GM18517 (cell line): ENCODE measurements around the gene C1orf198.

Source experiments
- ATAC-seq: cut with Tn5 transposase; IDR thresholded peaks from one replicate; pipeline ENCODE4 v1.9.1; 2021; ENCODE audit warnings: mild to moderate bottlenecking, moderate library complexity; ENCODE audit not compliant: unreplicated experiment

The C1orf198 gene

DNA sequence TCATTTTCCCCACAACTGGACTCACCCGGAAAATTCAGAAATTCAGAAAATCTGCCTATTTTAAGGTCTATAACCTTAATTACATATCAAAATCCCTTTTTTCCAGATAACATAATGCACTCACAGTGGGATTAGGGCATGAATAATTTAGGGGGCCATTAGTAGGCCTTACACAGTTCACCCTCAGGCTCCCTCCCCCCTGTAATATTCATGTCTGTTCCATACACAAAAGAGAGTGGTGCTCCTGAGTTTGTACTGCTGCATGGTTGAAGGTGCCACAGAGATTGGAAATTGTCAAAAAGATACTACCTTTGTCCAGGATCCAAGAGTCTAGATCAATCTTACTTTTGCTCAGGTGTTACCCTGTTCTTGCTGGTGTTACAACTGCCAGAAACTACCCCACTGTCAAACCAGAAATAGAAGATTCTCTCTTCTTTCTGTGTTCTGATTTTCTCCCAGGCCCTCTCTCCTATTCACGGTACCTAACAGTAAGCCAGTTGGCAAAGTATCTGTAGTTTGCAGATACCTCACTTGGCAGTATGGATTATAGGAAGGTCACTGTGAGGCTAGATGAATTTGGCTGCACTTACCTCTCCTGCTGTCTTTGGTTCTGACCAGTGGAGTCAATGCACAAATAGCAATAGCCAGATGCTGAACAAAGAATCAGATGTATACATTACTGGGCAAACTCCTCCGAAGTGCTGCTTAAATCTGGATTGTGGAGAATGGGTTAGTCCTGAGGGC lies 53.2 kb downstream of the C1orf198 start:
- ATAC-seq = no peak

DNA sequence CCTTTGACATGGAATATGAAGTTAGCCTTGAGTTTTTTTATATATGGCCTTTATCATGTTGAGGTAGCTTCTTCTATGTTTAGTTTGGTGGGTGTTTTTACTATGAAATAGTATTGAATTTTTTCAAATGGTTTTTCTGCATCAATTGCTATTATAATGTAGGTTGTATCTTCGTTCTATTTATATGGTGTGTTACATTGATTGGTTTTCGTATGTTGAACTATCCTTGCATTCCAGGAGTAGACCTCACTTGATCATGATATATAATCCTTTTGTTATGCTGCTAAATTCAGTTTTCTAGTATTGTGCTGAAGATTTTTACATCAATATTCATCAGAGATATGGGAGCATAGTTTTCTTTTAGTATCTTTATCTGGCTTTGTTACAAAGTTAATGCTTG lies 55.8 kb downstream of the C1orf198 start:
- ATAC-seq = no peak

DNA sequence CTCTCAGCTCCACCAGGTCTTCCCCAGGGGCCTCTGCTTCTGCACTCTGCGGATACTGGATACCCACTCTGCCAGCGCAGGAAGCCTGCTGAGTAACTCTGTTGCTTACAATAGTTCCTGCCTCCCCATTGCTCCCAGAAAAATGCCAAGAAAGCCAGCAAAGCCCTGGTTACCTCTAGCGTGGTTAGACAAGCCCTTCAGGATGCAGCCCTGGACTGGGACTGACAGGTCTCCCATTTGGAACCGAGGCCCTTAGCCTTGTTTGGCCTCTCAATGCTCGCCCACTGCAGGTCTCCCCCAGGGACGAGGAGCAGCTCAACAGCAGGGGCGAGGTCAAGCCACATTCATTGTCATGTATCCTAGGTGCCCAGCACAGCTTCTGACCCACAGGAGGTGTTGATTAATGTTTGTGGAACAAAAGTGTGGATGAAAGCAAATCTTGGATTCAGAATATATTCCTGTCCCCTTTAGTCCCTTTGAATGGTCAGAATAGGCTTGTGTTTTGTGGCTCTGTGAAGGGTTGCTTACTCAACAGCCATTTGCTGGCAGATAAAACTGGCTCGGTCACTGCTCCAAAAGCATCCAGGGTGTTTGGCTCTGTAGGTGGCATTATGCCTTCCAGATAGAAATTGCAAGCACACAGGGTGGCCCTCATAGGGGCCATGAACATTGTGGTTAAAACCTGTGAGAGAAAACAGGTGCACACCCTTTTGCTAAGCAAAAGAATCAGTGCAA lies 58.9 kb downstream of the C1orf198 start:
- no peak for ATAC-seq

DNA sequence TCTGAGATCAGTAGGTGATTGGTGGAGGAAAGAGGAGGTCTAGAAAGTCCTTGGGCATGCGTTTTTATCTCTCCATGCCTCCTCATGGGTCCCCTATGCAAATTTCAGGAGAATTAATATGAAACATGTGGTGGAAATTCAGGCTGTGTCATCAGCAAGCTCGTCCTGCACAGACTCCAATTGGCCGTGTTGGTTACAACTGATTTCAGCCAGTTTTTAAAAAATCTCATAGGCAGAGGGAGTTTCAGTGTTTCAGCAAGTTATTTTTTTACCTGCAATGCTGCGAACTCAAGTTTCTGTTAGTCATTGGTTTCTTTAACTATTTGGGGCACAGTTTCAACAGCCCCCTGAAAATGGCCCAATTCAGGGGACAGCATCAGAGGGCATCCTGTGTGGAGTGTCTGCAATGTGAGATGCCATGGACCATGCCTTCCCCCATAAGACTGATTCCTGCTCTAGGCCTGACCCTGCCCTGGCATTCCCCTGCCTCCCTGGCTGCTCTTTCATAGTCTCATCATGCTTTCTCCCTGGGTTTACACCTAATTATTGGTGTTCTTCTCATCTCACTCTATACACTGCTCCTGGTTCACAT lies 59.9 kb downstream of the C1orf198 start:
- ATAC-seq = no peak

DNA sequence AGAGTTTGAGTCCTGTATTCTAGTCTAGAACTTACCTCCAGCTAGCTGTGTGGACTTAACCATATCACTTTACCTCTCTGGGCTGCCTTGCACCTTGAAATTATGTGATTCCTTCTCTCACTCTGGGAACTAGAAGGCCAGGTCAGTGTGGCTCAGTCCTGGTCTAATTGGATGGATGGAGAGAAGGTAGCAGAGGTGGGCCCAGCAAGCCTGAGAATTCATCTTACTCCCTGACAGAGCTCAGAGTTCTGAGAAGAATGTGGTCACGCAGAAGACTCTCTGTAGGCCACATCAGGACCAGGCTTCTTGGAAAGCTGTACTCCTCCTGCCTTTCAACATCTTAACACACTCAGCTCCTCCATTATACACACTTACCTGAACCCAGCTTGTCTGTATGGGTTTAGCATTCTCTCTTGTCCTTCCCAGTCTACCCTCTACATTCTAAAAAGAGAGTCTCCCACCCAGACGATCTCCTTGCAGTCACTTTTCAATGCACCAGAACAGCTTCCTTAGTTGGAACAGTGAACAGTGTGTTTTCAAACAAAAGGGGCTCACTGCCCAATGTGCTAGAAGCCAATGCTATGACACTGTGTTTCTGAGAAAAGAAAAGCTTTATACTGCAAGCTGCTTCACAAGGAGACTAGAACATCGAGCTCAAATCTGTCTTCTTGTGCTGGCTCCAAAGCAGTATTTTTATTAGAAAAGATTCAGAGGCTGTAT lies 60.6 kb downstream of the C1orf198 start:
- no peak for ATAC-seq

DNA sequence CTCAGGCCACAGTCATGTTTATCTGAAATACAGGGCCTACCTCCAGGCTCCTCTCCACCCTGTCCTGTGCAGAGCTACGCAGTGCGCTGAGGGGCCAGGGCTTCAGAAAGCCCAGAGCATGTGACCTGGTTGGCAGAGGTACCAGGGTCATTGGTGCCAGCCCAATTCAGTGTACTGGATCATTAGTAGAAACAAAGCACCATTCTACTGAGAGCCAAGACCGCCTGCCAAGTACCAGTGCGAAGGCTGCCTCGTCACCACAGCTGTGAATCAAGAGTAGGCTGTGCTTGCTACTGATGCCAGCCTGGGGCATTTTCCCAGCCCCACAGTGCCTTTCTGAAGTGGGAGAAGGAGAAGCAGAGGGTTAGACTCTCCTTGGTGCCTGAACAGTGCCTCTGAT lies 61.3 kb downstream of the C1orf198 start:
- no peak for ATAC-seq

DNA sequence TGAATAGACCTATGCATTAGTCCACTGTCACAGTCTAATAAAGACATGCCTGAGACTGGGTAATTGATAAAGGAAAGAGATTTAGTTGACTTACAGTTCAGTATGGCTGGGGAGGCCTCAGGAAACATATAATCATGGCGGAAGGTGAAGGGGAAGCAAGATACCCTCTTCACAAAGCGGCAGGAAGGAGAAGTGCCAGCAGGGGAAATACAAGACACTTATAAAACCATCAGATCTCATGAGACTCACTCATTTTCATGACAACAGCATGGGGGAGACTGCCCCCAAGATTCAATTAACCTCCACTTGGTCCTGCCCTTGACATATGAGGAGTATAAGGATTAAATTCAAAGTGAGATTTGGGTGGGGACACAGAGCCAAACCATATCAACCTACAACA lies 61.8 kb downstream of the C1orf198 start:
- no peak for ATAC-seq

DNA sequence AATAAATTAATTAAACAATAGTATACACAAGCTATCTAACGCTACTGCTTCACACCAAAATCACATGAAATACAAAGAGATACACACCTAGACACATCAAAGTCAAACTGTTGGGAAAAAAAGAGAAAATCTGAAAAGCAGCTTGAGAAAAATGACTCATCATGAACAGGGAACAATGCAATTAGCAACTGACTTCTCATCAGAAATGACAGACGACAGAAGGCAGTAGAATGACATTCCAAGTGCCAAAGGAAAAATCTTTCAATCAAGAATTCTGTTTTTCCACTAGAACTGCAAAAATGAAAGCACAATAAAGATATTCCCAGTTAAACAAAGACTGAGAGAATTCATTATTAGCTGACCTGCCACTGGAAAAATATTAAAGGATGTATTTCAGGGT lies 63.9 kb downstream of the C1orf198 start:
- ATAC-seq = no peak

DNA sequence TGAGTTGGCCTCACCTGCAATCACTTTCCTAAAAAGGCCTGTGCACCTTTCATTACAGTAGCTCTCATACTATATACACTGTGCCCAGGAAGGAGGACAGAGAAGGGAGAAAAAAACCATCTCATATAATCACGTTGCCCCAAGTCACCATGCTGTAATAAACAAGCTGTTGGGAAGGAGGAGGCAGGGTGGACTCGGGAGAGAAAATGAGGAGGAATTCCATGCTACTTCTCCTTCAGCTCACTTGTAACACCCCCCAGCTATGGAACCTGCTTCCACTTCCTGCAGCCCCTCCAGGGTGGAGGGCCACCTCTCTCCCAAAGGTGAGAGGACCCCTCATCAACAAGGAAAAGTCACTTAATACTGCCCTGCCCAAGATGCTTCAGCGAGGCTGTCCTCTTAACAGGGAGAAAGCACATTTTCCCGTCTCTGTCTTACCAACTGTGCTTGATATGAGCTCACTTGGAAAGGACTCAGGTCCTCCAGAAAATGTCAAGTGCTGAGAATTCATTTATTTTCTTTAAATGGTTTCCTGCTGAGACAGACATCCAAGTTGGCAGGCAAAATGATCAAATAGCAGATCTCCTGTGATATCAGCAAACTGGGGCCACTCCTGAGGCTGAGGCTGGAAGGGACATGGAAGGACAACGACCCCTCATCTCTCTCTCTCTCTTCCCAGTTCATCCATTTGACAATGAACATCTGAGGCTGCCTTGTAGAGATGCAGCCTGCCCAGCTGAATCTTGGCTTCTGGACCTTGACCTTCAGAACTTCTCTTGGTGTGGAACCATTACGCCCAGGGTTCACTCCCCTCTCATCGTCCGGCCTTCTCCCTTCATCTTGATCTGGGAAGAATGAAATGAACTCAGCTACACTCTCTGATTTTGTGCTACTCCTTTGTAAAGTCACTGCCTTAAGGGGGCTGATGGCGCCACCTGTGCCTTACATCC lies 67.2 kb downstream of the C1orf198 start:
- no peak for ATAC-seq

DNA sequence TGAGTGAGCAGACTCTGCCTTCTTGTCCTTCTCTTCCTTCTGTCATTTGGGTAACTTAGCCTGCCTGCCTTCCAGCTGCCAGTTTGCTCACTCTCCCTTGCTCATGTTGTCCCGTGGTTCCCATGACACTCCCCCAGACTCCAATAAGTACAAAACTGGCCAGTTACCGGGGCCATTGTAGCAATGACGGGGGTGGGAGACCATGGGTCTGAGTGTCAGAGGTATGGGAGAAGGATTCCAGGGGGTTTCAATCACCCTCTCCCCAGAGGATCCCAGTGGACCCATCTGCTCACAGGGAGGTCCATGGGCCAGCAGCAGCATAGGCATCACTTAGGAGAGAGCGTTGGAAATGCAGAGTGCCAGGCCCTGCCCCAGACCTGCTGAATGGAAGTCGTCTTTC lies 69.8 kb downstream of the C1orf198 start:
- no peak for ATAC-seq

DNA sequence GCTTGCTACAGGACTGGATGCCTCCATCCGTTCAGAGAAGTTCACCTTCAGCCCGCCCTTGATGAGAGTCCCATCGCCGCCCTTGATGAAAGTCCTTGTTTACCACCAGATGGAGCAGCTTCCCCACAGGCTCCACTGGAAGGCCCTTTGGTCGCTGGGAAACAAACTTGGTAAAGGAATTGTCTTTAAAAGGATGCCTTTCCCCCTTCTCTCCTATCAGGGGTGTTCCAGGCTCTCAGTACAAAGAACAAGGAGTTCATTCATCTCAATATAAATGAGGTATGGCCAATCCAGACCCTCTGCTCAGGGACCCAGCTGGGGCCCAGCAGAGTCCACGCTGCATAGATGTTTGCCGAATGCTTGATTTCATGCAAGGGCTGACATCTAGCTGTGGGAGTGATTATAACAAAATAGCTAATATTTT lies 70.4 kb downstream of the C1orf198 start:
- no peak for ATAC-seq

DNA sequence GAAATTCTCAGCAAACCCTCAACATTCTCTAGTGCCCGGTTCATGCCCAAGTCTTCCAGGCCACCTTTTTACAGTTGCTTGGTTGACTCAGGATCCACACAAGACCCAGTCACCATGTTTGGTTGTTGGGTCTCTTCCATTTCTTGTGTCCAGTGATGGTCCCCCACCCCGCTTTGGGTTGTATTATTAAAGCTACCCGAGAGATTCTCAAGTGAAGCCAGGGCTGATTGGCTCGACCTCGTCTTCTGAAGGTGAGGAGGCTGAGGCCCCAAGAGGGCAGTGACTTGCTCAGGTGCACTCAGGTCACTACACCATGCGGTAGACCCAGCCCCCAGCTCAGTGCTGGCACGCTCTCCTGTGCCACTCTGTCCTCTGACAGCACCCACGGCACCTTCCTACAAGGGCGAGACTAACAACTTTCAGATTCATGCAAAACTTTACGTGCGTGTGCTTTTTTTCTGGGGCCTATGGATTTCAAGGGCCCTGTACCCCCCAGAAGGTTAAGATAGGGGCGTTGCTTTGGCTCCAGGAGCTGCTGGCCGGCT lies 70.9 kb downstream of the C1orf198 start:
- ATAC-seq = no peak

DNA sequence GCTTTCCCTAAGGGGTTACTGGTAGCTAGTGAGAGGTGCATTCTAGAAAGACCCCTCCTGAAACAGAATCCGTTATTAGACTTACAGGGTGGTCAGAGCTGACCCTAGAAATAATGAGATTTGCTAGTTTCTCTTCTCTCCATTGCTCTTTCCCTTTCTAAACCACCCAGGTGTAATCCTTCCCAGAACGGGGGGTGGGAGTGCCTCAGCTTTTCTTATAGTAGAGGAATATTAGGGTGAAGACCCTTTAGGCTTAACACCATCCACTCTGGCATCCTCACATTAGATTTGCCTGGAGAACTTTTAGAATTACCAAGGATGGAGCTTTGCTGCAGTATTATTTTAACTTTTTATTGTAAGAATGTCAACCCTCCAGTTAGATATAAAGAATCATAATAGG lies 71.7 kb downstream of the C1orf198 start:
- ATAC-seq = no peak

DNA sequence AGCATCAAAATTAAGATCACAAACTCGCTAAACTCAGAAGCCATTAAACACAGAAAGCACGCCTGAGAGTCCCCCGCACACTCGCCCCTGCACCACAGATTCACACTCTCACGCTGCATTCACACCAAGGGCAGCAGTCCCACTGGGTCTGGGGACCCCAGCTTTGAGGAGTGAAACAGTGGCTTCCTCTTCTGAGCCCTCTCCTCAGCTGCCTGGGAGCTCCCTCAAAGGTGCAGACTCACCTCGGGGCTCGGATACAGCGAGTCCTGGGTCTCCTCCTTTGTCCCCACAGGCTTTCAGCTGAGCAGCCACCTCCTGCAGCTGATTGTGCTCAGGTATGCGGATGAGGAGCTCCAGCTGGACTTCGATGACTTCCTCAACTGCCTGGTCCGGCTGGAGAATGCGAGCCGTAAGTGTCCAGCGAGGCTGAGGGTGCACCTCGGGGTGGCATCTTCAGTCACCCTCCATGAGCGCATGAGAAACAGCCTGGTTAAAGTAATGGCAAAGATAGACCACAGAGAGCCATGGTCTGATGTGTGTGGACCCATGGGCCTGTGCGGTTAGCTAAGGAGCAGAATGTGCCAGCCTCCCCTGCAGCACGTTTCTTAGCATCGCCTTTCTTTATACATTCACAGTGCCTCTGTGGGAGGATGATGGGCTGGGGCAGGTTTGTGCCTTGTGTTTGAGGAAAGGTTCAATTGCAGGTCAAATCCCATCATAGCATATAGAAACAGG lies 73.3 kb downstream of the C1orf198 start:
- no peak for ATAC-seq

DNA sequence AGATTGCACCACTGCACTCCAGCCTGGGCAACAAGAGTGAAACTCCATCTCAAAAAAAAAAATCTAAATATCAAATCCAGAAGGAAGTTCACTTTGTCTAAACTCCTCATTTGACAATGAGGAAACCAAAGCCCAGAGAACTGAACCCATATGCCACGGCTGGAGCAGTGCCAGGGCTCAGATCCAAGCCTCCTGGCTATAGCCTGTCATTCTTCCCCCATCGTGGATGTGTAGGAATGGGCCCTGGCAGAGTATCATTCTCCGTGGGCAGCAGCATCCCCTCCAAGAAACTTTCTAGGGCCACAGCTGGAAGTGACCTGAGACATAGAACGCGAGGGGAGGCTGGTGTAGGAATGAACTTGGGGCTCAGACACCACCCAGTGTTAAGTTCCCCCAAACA lies 73.9 kb downstream of the C1orf198 start:
- no peak for ATAC-seq

DNA sequence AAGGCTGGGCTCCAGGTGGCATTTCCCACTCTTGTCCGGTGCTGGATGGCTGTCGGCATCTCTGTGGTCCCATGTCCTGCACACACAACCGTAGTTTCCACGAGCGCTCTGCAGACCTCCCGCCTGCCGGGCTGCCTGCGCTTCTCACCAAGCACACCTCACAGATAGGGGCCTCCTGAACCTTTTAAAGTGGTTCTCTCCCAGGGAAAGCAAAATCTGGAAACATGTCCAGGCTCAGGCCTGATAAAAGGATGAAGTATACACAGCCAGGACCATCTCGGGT lies 74.9 kb downstream of the C1orf198 start:
- no peak for ATAC-seq

DNA sequence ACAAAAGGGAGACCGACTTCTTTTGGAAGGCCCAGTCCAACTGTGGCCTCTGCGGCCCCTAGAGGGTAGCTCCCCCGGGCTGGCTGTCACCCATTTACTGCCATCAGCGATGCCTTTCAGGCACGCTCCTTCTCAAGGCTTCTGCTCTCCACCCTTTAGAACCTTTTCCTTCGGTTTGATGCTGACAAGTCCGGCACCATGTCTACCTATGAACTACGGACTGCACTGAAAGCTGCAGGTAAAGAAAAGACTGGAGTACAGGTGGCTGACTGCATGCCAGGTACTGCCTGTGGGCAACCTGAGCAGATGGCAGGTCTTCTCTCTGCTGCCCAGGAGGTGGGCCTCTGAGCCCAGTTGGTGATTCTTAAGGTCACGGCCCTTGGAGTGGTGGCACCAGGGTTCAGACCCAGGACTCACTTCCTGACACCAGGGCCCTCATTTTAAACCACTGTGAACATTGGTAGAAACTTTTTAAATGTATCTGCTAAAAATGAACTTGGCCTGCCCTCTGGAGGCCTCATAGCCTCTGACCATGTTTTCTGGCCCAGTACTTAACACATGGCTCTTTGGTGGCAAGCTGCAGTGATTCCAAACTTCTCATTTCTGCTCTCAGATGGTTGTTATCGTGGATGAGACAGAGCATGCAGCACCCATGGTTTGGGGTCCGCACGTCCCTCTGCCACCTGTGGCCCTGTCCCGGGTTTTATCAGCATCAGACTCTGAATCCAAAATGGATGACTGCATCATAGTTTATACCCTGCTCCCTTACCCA lies 75.4 kb downstream of the C1orf198 start:
- ATAC-seq = no peak

DNA sequence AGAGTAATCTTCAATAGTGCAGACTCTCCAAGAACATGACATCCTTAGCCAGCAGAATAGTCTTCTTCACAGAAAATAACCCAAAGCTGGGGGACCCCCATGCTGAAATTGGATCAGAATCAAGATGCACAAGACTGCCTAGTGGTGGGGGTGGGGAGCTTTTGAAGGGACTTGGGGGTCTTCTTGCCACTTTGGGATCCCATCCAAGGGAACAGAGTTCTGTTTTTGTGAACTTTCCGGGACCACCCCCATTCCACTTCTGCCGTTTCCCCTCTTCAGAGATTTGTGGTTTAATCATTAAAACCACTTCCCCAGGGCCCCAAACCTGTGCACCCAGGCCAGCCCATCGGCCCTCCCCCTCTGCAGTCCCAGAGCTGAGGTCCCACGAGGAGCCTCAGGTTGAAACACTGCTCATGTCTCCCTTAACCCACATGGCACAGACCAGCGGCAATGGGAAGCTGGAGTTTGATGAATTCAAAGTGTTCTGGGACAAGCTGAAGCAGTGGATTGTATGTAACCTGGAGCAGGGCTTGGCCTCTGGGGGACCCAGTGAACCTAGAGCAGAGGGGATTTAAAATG lies 76.2 kb downstream of the C1orf198 start:
- ATAC-seq = no peak

DNA sequence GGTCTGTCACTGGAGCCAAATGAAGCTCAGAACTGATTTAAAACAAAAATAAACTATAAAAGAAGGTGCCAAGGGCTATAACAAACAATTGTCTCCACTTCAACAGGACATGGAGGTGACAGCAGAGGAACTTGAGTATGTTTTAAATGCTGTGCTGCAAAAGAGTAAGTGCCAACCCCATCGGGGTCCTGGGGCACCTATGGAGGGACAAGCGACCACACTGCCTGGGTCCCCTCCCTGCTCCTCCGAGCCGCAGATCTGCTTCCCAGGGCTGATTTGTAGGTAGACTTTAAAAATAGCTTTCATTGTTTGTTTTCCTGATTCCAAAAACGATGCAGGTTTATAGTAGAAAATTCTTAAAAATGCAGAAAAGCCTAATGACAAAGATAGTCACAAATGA lies 78.3 kb downstream of the C1orf198 start:
- ATAC-seq = no peak
